Endothelial cell of umbilical vein (primary cell): ENCODE measurements around the gene CFAP161. TPM values are rescaled to one million over a fixed set of nuclear protein-coding genes. Genes with fewer than 3 reads are reported as not detected.

ENCODE experiments used
- BruUV-seq: library from RNA; stranded (reverse); fragments of 400-500 nt; replicated peaks from 2 replicates; lab custom pipeline; 2021; lab: Mats Ljungman, UMichigan
- CTCF ChIA-PET: fragments of 300-600, 350-600 bp; sonication (Branson Sonifier 250); formaldehyde crosslinking; loops from one replicate; lab custom pipeline; 2021; ENCODE audit warnings: antibody characterized with exemption, inconsistent platforms; lab: Charles Lee
- POLR2A ChIA-PET: fragments of 300-600, 350-600 bp; sonication (Branson Sonifier 250); formaldehyde crosslinking; loops from one replicate; lab custom pipeline; 2021; ENCODE audit warnings: antibody characterized with exemption, inconsistent platforms; lab: Charles Lee
- DNase-seq: peaks from one replicate; pipeline ENCODE4 v3.0.0-alpha.2; 2011; ENCODE audit warnings: low read depth, low spot score
- FAIRE-seq: peaks from 2 replicates; lab custom pipeline; 2011; peaks lifted over from hg19 to GRCh38; lab: Jason Lieb, UNC
- H2AFZ ChIP-seq: 2 replicates; pipeline ENCODE4 v1.6.0; 2012; ENCODE audit warnings: low read depth, low read length, control low read depth, inconsistent platforms
- H3K27ac ChIP-seq: 2 replicates; pipeline ENCODE4 v1.5.1; 2011; ENCODE audit warnings: low read depth, mild to moderate bottlenecking, control low read depth, low read length, moderate library complexity; ENCODE audit not compliant: insufficient read depth
- H3K27me3 ChIP-seq, 2 experiments: 2 replicates each; pipeline versions ENCODE4 v1.6.0 to v1.6.1; 2011; ENCODE audit warnings: low read length in 2 of 2, mixed read lengths in 1 of 2; ENCODE audit not compliant: control insufficient read depth in 2 of 2, insufficient read depth in 2 of 2
- H3K36me3 ChIP-seq, 2 experiments: 2 replicates in 1 of 2; 3 replicates in 1 of 2; pipeline ENCODE4 v1.5.1; 2011; ENCODE audit warnings: low read length in 2 of 2, mild to moderate bottlenecking in 1 of 2, moderate library complexity in 1 of 2; ENCODE audit not compliant: control insufficient read depth in 2 of 2, insufficient read depth in 2 of 2; ENCODE audit errors: extremely low read depth in 1 of 2
- H3K4me1 ChIP-seq: 3 replicates; pipeline ENCODE4 v1.5.1; 2011; ENCODE audit warnings: mild to moderate bottlenecking, low read length; ENCODE audit not compliant: control insufficient read depth, insufficient read depth; ENCODE audit errors: extremely low read depth
- H3K4me2 ChIP-seq: 2 replicates; pipeline ENCODE4 v1.6.1; 2011; ENCODE audit warnings: low read length, control low read depth, mixed read lengths; ENCODE audit not compliant: insufficient read depth
- H3K4me3 ChIP-seq, 3 experiments: fragments of 200-600 bp in 1 of 3; sonication (generic), shearing (Covaris generic) in 1 of 3; replicated peaks in 1 of 3; 2 replicates each; pipeline ENCODE4 v1.5.1; 2011 to 2016; ENCODE audit warnings: control low read depth in 3 of 3, low read length in 3 of 3, mild to moderate bottlenecking in 2 of 3, inconsistent platforms in 1 of 3, low read depth in 1 of 3, moderate library complexity in 1 of 3; ENCODE audit not compliant: insufficient read depth in 1 of 3
- H3K79me2 ChIP-seq: 2 replicates; pipeline ENCODE4 v1.6.0; 2012; ENCODE audit warnings: low read length, inconsistent platforms; ENCODE audit not compliant: control insufficient read depth, insufficient read depth
- H3K9ac ChIP-seq: replicated peaks from 2 replicates; pipeline ENCODE3; 2011; ENCODE audit warnings: low read length, control low read depth; ENCODE audit not compliant: insufficient read depth; ENCODE audit errors: extremely low read depth
- H3K9me1 ChIP-seq: replicated peaks from 3 replicates; pipeline ENCODE4 v1.6.0; 2011; ENCODE audit warnings: mild to moderate bottlenecking, low read length; ENCODE audit not compliant: control insufficient read depth, insufficient read depth; ENCODE audit errors: extremely low read depth
- H3K9me3 ChIP-seq: replicated peaks from 2 replicates; pipeline ENCODE4 v1.5.1; 2012; ENCODE audit warnings: low read length, inconsistent platforms; ENCODE audit not compliant: control insufficient read depth, insufficient read depth
- H4K20me1 ChIP-seq: replicated peaks from 2 replicates; pipeline ENCODE3; 2011; ENCODE audit warnings: mild to moderate bottlenecking, low read length; ENCODE audit not compliant: control insufficient read depth, insufficient read depth; ENCODE audit errors: extremely low read depth
- EZH2 ChIP-seq: IDR thresholded peaks from 2 replicates; pipeline ENCODE4 v1.6.1; 2012; ENCODE audit warnings: borderline replicate concordance, low read depth, mild to moderate bottlenecking, moderate library complexity, low read length, inconsistent platforms; ENCODE audit not compliant: severe bottlenecking
- FOS ChIP-seq: IDR thresholded peaks from 2 replicates; pipeline ENCODE4 v1.6.1; 2011; ENCODE audit warnings: mild to moderate bottlenecking, low read length, moderate library complexity, borderline replicate concordance; ENCODE audit not compliant: insufficient read depth
- GATA2 ChIP-seq: IDR thresholded peaks from 2 replicates; pipeline ENCODE4 v1.7.0; 2011; ENCODE audit warnings: low read depth, mild to moderate bottlenecking, moderate library complexity, mixed read lengths, low read length; ENCODE audit not compliant: insufficient read length, insufficient read depth
- JUN ChIP-seq: IDR thresholded peaks from 2 replicates; pipeline ENCODE4 v1.6.1; 2011; ENCODE audit warnings: borderline replicate concordance, low read depth; ENCODE audit not compliant: insufficient read length, insufficient read depth
- MYC ChIP-seq: IDR thresholded peaks from one replicate; pipeline ENCODE4 v1.6.1; 2011; ENCODE audit warnings: mild to moderate bottlenecking, low read depth, low read length
- POLR2A ChIP-seq: IDR thresholded peaks from 2 replicates; pipeline ENCODE4 v1.6.1; 2012; ENCODE audit warnings: low read depth, mild to moderate bottlenecking, control low read depth, low read length
- POLR2AphosphoS5 ChIP-seq: IDR thresholded peaks from 2 replicates; pipeline ENCODE4 v1.6.1; 2012; ENCODE audit warnings: low read depth, mild to moderate bottlenecking, control low read depth, low read length, moderate library complexity; ENCODE audit not compliant: insufficient read depth
- dilution Hi-C: fragments of 300-500 bp; cut with MboI; formaldehyde crosslinking; loops from one replicate; pipeline ENCODE4 v1.15.0; 2019; ENCODE audit warnings: low sequenced_read_pairs; ENCODE audit not compliant: extremely low pct_ligation_motif_present
- intact Hi-C: fragments of 100-400 bp; cut with micrococcal nuclease; formaldehyde crosslinking; loops from one replicate; pipeline ENCODE4 v1.10.0; 2022
- polyA plus RNA-seq, 4 experiments: library from polyadenylated mRNA; depleted of rRNA in 3 of 4; stranded (reverse) in 3 of 4; unstranded in 1 of 4; fragments of >200 nt; gene quantifications; 2 replicates each; pipeline versions ENCODE4 v1.2.1 to v1.2.3, GENCODE V29; 2011 to 2012; ENCODE audit warnings: missing spikeins in 1 of 4
- total RNA-seq: library from RNA; stranded (reverse); gene quantifications from 2 replicates; pipeline ENCODE4 v1.2.3, GENCODE V29; 2021
- TF ChIP-seq, protein P1 (sequence below): IDR thresholded peaks from 2 replicates; pipeline ENCODE4 v1.6.1; 2011; ENCODE audit not compliant: insufficient read depth, insufficient read length
- TF ChIP-seq, protein P2 (sequence below), 2 donors: IDR thresholded peaks; 1 replicate in 1 of 2; 2 replicates in 1 of 2; pipeline ENCODE4 v1.5.1; 2011; ENCODE audit warnings: low read length in 2 of 2, mild to moderate bottlenecking in 2 of 2, moderate library complexity in 2 of 2, control low read depth in 1 of 2, inconsistent platforms in 1 of 2, low read depth in 1 of 2; ENCODE audit not compliant: insufficient read depth in 1 of 2; ENCODE audit errors: extremely low read depth in 1 of 2

Gene CFAP161
- total and polyA plus RNA-seq, 2 donors (not counting 3 experiments of a cell fraction or from before 2014, with no cell fraction given), result 0.08 TPM; not detected in 1

DNA sequence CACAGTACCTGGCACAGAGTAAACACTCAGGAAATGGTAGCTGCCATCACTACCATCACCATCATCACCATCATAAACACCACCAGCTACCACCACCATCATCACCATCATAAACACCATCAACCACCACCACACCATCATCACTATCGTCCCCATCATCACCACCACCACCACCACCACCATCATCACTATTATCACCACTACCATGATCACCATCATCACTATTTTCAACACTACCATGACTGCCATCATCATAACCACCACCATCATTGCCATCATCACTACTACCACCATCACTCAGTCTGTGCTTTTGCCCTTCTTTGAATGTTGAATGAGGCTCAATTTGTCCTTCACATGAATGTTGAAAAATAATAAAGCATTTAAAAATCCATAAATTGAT is 41.4 kb downstream of the CFAP161 start:
- H3K27me3 ChIP-seq, result peaks cover 0 to 5% of the 10 kb centered on the region in 2 experiments
- intact Hi-C loops, result no loop called here
- H2AFZ ChIP-seq, result no peak overlapping the region
- no peak overlapping the region for H3K27ac ChIP-seq
- no peaks in the 10 kb centered on the region for H4K20me1 ChIP-seq
- TF ChIP-seq MYC, result no peak
- no peak for TF ChIP-seq EZH2
- no TSS peak for BruUV-seq
- POLR2A ChIA-PET, result no interaction called here
- CTCF ChIA-PET, result no interaction called here
- H3K9me3 ChIP-seq, result no peaks in the 10 kb centered on the region
- no peaks in the 10 kb centered on the region for H3K36me3 ChIP-seq
- H3K79me2 ChIP-seq, result no peaks in the 10 kb centered on the region
- DNase-seq, result no peak
- no peak overlapping the region for H3K4me2 ChIP-seq
- no peaks in the 10 kb centered on the region for H3K4me1 ChIP-seq
- no peak overlapping the region for H3K9ac ChIP-seq
- H3K9me1 ChIP-seq, result no peaks in the 10 kb centered on the region
- no peak overlapping the region for H3K4me3 ChIP-seq
- FAIRE-seq, result no peak
- dilution Hi-C loops, result no loop called here

DNA sequence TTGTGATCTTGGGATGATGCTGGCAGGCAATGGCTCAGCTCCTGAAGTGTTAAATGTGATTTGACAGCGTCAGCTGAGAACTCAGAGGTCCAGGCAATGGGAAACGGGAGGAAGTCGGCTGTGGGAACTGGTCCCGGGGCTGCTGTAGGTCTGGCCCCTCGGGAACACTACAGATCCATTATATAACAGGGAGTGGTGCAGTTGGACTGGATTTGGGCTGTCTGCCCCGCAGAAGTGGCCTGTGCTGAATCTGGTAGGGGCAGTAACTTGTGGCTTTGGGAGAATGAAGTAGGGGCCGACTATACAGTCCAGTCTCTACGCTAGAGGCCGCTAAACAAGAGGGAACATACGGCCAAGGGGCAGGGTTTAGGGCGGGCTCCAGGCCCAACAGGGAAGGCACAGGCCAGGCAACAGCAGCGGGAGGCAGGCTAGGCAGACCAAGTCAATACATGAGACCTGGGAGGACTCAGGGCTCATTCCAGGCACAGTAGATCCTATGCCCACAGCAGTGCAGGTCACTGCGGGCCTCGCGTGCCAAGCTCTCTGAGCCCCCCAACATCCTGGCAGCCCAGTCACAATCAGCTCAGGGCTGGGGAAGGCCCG is 42.3 kb downstream of the CFAP161 start:
- CTCF ChIA-PET, result no interaction called here
- intact Hi-C loops, result no loop called here

More for the DNA sequence above, 42.3 kb downstream of the CFAP161 start:
- no peak overlapping the region for H2AFZ ChIP-seq
- dilution Hi-C loops, result no loop called here
- DNase-seq, result no peak
- no peak for FAIRE-seq
- H3K79me2 ChIP-seq, result no peaks in the 10 kb centered on the region
- no peak overlapping the region for H3K27ac ChIP-seq
- H3K4me3 ChIP-seq, result no peak overlapping the region
- no peak for TF ChIP-seq JUN
- TF ChIP-seq, protein P1, sequence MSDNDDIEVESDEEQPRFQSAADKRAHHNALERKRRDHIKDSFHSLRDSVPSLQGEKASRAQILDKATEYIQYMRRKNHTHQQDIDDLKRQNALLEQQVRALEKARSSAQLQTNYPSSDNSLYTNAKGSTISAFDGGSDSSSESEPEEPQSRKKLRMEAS, result no peak
- TF ChIP-seq POLR2AphosphoS5, result no peak
- no peak for TF ChIP-seq EZH2
- no peak for TF ChIP-seq FOS
- TF ChIP-seq, protein P2, sequence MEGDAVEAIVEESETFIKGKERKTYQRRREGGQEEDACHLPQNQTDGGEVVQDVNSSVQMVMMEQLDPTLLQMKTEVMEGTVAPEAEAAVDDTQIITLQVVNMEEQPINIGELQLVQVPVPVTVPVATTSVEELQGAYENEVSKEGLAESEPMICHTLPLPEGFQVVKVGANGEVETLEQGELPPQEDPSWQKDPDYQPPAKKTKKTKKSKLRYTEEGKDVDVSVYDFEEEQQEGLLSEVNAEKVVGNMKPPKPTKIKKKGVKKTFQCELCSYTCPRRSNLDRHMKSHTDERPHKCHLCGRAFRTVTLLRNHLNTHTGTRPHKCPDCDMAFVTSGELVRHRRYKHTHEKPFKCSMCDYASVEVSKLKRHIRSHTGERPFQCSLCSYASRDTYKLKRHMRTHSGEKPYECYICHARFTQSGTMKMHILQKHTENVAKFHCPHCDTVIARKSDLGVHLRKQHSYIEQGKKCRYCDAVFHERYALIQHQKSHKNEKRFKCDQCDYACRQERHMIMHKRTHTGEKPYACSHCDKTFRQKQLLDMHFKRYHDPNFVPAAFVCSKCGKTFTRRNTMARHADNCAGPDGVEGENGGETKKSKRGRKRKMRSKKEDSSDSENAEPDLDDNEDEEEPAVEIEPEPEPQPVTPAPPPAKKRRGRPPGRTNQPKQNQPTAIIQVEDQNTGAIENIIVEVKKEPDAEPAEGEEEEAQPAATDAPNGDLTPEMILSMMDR (IDR thresholded peaks at IDR 0.05; ENCODE audit: extremely low read depth in 1 of 2, insufficient read depth in 1 of 2, low read depth in 1 of 2, low read length in 2 of 2), result no peak
- no peak for TF ChIP-seq MYC
- no peak for TF ChIP-seq GATA2
- TF ChIP-seq POLR2A, result no peak
- H3K9ac ChIP-seq, result no peak overlapping the region
- POLR2A ChIA-PET, result no interaction called here
- no peak overlapping the region for H3K4me2 ChIP-seq
- H3K36me3 ChIP-seq, result no peaks in the 10 kb centered on the region
- H4K20me1 ChIP-seq, result no peaks in the 10 kb centered on the region
- BruUV-seq, result no TSS peak
- H3K9me1 ChIP-seq, result no peaks in the 10 kb centered on the region
- H3K4me1 ChIP-seq, result no peaks in the 10 kb centered on the region
- H3K9me3 ChIP-seq, result no peaks in the 10 kb centered on the region
- no peaks in the 10 kb centered on the region for H3K27me3 ChIP-seq
